NCI-H146 (cell line): ENCODE measurements around the gene NR3C1.

Experiments used
- DNase-seq: peaks from one replicate; lab custom pipeline; 2025; lab: John Stamatoyannopoulos, UW

Gene NR3C1

DNA sequence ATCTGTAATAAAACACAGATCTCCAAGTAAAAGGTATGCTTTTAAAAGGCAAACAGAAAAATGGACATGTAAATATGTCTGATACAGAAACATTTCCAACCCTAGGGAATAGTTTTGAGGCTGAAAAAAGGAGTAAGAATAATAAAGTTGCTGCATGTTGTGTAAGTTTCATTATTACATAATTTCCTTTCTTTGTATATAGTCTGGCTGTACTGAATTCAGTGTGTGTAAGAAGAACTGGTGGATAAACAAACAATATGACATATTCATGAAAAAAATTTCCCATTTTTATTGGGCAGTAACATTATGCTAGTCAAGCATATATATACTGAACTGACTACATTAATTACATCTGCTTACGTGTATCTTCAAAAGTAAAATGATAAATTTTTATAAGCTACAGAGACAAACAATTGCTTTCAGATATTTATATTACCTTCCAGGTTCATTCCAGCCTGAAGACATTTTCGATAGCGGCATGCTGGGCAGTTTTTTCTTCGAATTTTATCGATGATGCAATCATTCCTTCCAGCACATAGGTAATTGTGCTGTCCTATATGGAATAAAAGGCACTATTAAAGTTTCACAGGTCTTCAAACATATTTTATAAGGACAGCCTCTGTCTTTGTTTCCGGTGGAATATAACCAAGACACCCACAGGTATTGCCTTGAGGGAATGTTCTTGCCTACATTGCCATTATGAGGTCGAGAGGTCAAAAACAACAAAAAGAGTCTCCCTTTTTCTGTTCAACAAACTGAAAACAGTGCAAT, 93.6 kb downstream of the NR3C1 start:
- DNase-seq: no peak

GRCh38 chr5:143308731-143309130, 94.8 kb downstream of the NR3C1 start:
- no peak for DNase-seq

DNA sequence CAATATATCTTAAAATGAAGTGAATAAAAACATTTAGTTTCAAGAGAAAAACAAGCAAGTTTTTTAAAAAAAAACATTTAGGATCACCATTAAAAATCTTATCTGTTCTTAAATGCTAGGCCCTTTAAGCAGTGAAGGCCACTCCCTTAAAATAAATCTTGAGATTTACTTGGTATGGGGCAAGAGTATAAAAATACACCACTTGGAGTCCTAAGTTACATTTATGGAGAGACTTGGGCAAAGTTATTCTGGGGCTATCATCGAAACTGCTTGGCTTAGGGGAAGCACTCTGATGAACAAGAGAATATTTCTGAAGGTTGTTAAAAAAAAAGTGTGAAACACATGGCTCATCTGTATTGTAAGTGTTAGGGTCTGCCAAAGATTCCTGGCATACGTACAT, 97.4 kb downstream of the NR3C1 start:
- DNase-seq: no peak

- DNase-seq: no peak
Measured at GRCh38 chr5:143304836-143305475, 98.5 kb downstream of the NR3C1 start.

- no peak for DNase-seq
Measured at GRCh38 chr5:143302341-143303045, 101.0 kb downstream of the NR3C1 start.

- no peak for DNase-seq
Measured at GRCh38 chr5:143297756-143298155, 105.7 kb downstream of the NR3C1 start.

DNA sequence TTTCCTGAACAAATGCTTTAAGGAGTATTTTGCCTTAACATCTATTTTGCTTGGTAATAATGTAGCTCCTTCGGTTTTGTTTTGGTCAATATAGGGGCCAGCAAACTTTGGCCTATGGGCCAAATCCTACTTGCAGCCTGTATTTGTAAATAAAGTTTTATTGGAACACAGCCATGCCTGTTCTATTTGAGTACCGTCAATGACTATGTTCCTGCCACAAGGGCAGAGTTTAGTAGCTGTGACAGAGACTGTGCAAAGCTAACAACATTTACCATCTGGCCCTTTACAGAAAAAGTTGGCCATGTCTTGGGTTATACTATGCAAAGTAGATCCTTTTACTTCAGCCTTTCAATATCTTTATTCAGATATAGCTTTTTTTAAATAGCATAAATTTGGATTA, 113.4 kb downstream of the NR3C1 start:
- no peak for DNase-seq

GRCh38 chr5:143284521-143284920, 119.0 kb downstream of the NR3C1 start:
- DNase-seq: no peak

GRCh38 chr5:143284002-143284401, 119.5 kb downstream of the NR3C1 start:
- no peak for DNase-seq

GRCh38 chr5:143281226-143281625, 122.3 kb downstream of the NR3C1 start:
- no peak for DNase-seq

DNA sequence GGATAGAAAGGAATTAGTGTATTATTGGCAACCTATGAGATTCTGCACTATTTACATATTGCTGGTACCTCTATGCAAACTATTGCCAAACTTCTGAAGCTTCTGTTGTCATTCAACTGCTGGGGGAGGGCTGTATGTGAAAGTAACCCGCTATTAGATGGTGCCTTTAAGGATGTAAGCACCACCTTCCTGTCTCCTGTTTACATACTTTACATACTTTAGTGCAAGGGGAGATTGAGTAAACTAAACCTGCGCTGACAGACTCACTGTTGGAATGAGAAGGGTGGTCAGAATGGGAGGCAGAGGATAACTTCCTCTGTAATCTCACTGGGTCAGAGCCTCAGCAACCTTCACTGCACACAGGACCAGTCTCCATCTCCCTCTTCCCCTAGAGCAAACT, 123.8 kb downstream of the NR3C1 start:
- no peak for DNase-seq

- DNase-seq: no peak
Measured at GRCh38 chr5:143277536-143277935, 126.0 kb downstream of the NR3C1 start.

- no peak for DNase-seq
Measured at GRCh38 chr5:143275512-143276363, 127.7 kb downstream of the NR3C1 start.

DNA sequence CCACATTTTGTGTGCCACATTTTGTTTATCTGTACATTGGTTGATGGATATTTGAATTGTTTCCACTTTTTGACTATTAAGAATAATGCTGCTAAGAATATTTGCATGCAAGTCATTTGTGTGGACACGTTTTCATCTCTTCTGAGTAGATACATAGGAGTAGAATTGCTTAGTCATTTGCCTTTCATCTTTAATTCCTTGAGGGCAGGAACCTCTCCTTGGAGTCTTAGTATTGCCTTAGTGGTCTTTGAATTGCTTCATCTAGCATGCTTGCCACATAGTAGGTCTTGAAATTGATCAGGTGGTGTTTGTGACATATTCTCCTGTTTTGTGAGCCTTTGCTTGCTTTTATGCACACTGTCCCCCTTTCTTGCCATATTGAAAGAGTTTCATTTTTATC, 128.5 kb downstream of the NR3C1 start:
- no peak for DNase-seq

DNA sequence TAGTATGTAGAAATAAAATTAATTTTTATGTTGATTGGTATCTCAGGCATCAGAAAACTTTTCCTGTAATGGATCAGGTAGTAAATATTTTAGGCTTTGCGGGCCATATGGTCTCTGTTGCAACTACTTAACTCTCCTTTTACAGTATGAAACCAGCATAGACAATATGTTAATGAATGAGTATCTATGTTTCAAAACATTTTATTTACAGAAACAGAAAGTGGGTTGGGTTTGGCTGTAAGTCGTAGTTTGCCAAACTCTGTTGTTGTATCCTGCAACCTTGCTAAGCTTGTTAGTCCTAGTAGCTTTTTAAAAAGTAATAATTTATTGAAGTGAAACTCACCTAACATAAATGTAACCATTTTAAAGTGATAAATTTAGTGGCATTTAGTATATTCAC, 132.1 kb downstream of the NR3C1 start:
- DNase-seq: no peak

GRCh38 chr5:143268388-143268787, 135.1 kb downstream of the NR3C1 start:
- no peak for DNase-seq

GRCh38 chr5:143267186-143267585, 136.3 kb downstream of the NR3C1 start:
- DNase-seq: no peak

GRCh38 chr5:143265995-143266394, 137.5 kb downstream of the NR3C1 start:
- DNase-seq: no peak

- no peak for DNase-seq
Measured at GRCh38 chr5:143263272-143263810, 140.1 kb downstream of the NR3C1 start.

GRCh38 chr5:143262393-143263174, 140.9 kb downstream of the NR3C1 start:
- no peak for DNase-seq

- no peak for DNase-seq
Measured at GRCh38 chr5:143261748-143262392, 141.6 kb downstream of the NR3C1 start.
